HepG2 (cell line): ENCODE measurements around the gene RBM11. TPM values are rescaled to one million over a fixed set of nuclear protein-coding genes. Genes with fewer than 3 reads are reported as not detected.

ENCODE experiments used
- ATAC-seq: fragments of 200-7000 bp; cut with Tn5 transposase; 3 replicates; pipeline ENCODE4 v1.9.1; 2020; ENCODE audit warnings: mild to moderate bottlenecking, moderate library complexity
- BruUV-seq: library from RNA; stranded (reverse); fragments of 400-500 nt; replicated peaks from 2 replicates; lab custom pipeline; 2021; lab: Mats Ljungman, UMichigan
- CTCF ChIA-PET: fragments of 300-600 bp; formaldehyde crosslinking; extraction: SDS; loops from one replicate; lab custom pipeline; 2021; ENCODE audit warnings: low total read pairs, inconsistent platforms, low intra/inter-chr PET ratio; lab: Yijun Ruan, JAX
- POLR2A ChIA-PET: fragments of 350-600 bp; sonication (Branson Sonifier 250); formaldehyde crosslinking; loops from one replicate; lab custom pipeline; 2020; ENCODE audit warnings: antibody characterized with exemption, inconsistent platforms; lab: Yijun Ruan, JAX
- DNase-seq: peaks from one replicate; pipeline ENCODE4 v3.0.0-alpha.2; 2015; ENCODE audit warnings: low spot score
- FAIRE-seq: peaks from 3 replicates; lab custom pipeline; 2011; peaks lifted over from hg19 to GRCh38; lab: Jason Lieb, UNC
- H2AFZ ChIP-seq: one replicate; pipeline ENCODE4 v1.6.1; 2011; ENCODE audit warnings: low read length, inconsistent platforms
- H3K27ac ChIP-seq: fragments of 300-600 bp; 3 replicates; pipeline ENCODE4 v1.8.0; 2011; ENCODE audit warnings: mixed run types, mild to moderate bottlenecking, mixed read lengths, low read length, inconsistent platforms; ENCODE audit not compliant: insufficient read depth; ENCODE audit errors: extremely low read length
- H3K27me3 ChIP-seq, 2 experiments: fragments of 200-600 bp in 1 of 2; 2 replicates in 1 of 2; 3 replicates in 1 of 2; pipeline versions ENCODE4 v1.6.0 to v1.8.0; 2011; ENCODE audit warnings: low read length in 2 of 2, mild to moderate bottlenecking in 2 of 2, moderate library complexity in 2 of 2, inconsistent platforms in 1 of 2; ENCODE audit not compliant: insufficient read depth in 2 of 2, control insufficient read depth in 1 of 2
- H3K36me3 ChIP-seq, 2 experiments: fragments of 200-600 bp in 1 of 2; replicated peaks in 1 of 2; 2 replicates in 1 of 2; 3 replicates in 1 of 2; pipeline versions ENCODE4 v1.5.1 to v1.8.0; 2011; ENCODE audit warnings: low read length in 2 of 2, inconsistent platforms in 1 of 2; ENCODE audit not compliant: insufficient read depth in 2 of 2, control insufficient read depth in 1 of 2
- H3K4me1 ChIP-seq: 2 replicates; pipeline ENCODE4 v1.5.1; 2012; ENCODE audit warnings: low read length, inconsistent platforms; ENCODE audit not compliant: insufficient read depth
- H3K4me2 ChIP-seq: 2 replicates; pipeline ENCODE4 v1.6.0; 2011; ENCODE audit warnings: low read depth, low read length, inconsistent platforms
- H3K4me3 ChIP-seq, 3 experiments: fragments of 200-600 bp in 1 of 3; sonication (generic), shearing (Covaris generic) in 1 of 3; replicated peaks in 1 of 3; 2 replicates each; pipeline ENCODE4 v1.5.1; 2011 to 2016; ENCODE audit warnings: low read length in 3 of 3, inconsistent platforms in 2 of 3, low read depth in 2 of 3, mild to moderate bottlenecking in 2 of 3, control low read depth in 1 of 3, mixed read lengths in 1 of 3; ENCODE audit not compliant: insufficient read depth in 1 of 3
- H3K79me2 ChIP-seq: one replicate; pipeline ENCODE4 v1.6.1; 2011; ENCODE audit warnings: low read length, inconsistent platforms; ENCODE audit not compliant: insufficient read depth
- H3K9ac ChIP-seq: 2 replicates; pipeline ENCODE4 v1.6.0; 2011; ENCODE audit warnings: mild to moderate bottlenecking, low read depth, low read length, inconsistent platforms; ENCODE audit not compliant: insufficient read depth
- H3K9me3 ChIP-seq: 2 replicates; pipeline ENCODE4 v1.5.1; 2012; ENCODE audit warnings: mild to moderate bottlenecking, low read length
- H4K20me1 ChIP-seq: 2 replicates; pipeline ENCODE4 v1.6.0; 2011; ENCODE audit warnings: inconsistent platforms, mild to moderate bottlenecking, low read length, moderate library complexity; ENCODE audit not compliant: insufficient read depth
- CREB1 ChIP-seq, 2 experiments: fragments of 450-650 bp in 1 of 2; IDR thresholded peaks; 2 replicates each; pipeline ENCODE4 v1.6.1; 2016 to 2017; ENCODE audit warnings: control low read depth in 1 of 2, mild to moderate bottlenecking in 1 of 2, missing compliant biosample characterization in 1 of 2, missing genetic modification characterization in 1 of 2
- HOMEZ ChIP-seq: IDR thresholded peaks from 2 replicates; pipeline ENCODE4 v1.6.1; 2016; ENCODE audit warnings: low read depth
- POLR2G ChIP-seq: fragments of 200-400 bp; formaldehyde crosslinking; IDR thresholded peaks from 2 replicates; pipeline ENCODE4 v1.6.1; 2018; ENCODE audit warnings: mild to moderate bottlenecking, low read depth, low read length, moderate library complexity
- RERE ChIP-seq: IDR thresholded peaks from 2 replicates; pipeline ENCODE4 v1.6.1; 2016; ENCODE audit warnings: low read depth, missing genetic modification reagents, missing compliant biosample characterization
- RFXANK ChIP-seq: IDR thresholded peaks from 2 replicates; pipeline ENCODE4 v1.6.1; 2016
- SIX4 ChIP-seq: sonication (generic); formaldehyde crosslinking; IDR thresholded peaks from 2 replicates; pipeline ENCODE4 v1.4.0; 2020; ENCODE audit warnings: missing genetic modification reagents
- TOPORS ChIP-seq: sonication (generic); formaldehyde crosslinking; IDR thresholded peaks from 2 replicates; pipeline ENCODE4 v1.8.0; 2023; ENCODE audit warnings: mild to moderate bottlenecking, missing genetic modification reagents
- TP53 ChIP-seq: sonication (generic); formaldehyde crosslinking; conservative IDR thresholded peaks from 2 replicates; pipeline ENCODE4 v1.4.0; 2020; ENCODE audit warnings: missing genetic modification reagents
- WGBS: methylation state at CpG from one replicate; pipeline ENCODE4 v1.1.6; 2017; ENCODE audit warnings: low lambda C conversion rate; 5-methylcytosine and 5-hydroxymethylcytosine counted together
- in situ Hi-C: cut with HindIII; loops from 2 replicates; pipeline ENCODE4 v1.10.0; 2017; ENCODE audit warnings: low pct_unique_long_range_greater_than_20kb; ENCODE audit not compliant: extremely low pct_ligation_motif_present
- intact Hi-C: fragments of 100-400 bp; cut with micrococcal nuclease; formaldehyde crosslinking; loops from one replicate; pipeline ENCODE4 v1.10.0; 2022; ENCODE audit not compliant: unreplicated experiment
- polyA plus RNA-seq, 8 experiments: library from polyadenylated mRNA; depleted of rRNA in 3 of 8; stranded (reverse) in 7 of 8; unstranded in 1 of 8; fragments of >200 nt; fragmentation: Illumina TruSeq in 4 of 8; extraction: Trizol in 4 of 8; gene quantifications; 2 replicates each; pipeline versions ENCODE4 v1.2.1 to v1.2.3, GENCODE V29; 2011 to 2016; ENCODE audit warnings: low read depth in 4 of 8, missing spikeins in 1 of 8, mixed read lengths in 1 of 8; ENCODE audit not compliant: insufficient read depth in 1 of 8
- total RNA-seq, 5 experiments: library from RNA; depleted of rRNA; stranded (reverse); fragments of >200 nt; fragmentation: Illumina TruSeq; extraction: Trizol; gene quantifications; 2 replicates each; pipeline ENCODE4 v1.2.3, GENCODE V29; 2016; ENCODE audit warnings: low read depth in 1 of 5

RBM11 gene
- total and polyA plus RNA-seq, 2 of the 13 experiments (the other 11 are each of a cell fraction or from before 2014, with no cell fraction given): 0.24 to 0.26 TPM

- FAIRE-seq (no peak), ATAC-seq (no peak), DNase-seq (no peak)
- H3K9ac ChIP-seq: no peak within 1 kb of the TSS
- no peaks in the 10 kb centered on the region for H3K79me2 ChIP-seq
- H3K27me3 ChIP-seq: no peaks in the 10 kb centered on the region
- intact Hi-C loops: no loop called here
- no peak within 1 kb of the TSS for H3K27ac ChIP-seq
- no peak within 1 kb of the TSS for H2AFZ ChIP-seq
- 8% methylated on average over 1 of the region's 1 CpG for WGBS
- ChIA-PET POLR2A (no interaction called here), CTCF (no interaction called here)
- no peak within 1 kb of the TSS for H3K4me2 ChIP-seq
- in situ Hi-C loops: no loop called here
- no peaks in the 10 kb centered on the region for H3K9me3 ChIP-seq
- TF ChIP-seq RFXANK (CRISPR knock-in tag): no peak
- no peak for TF ChIP-seq CREB1 (IDR thresholded peaks at IDR 0.05)
- TF ChIP-seq CREB1 (CRISPR knock-in tag; IDR thresholded peaks at IDR 0.05): no peak
- TF ChIP-seq SIX4 (CRISPR knock-in tag): no peak
- TF ChIP-seq TP53 (CRISPR knock-in tag): no peak
- no peak for TF ChIP-seq RERE (CRISPR knock-in tag)
- no peak for TF ChIP-seq TOPORS
- TF ChIP-seq HOMEZ (CRISPR knock-in tag): no peak
- no peak for TF ChIP-seq POLR2G
- H3K36me3 ChIP-seq: no peaks in the 10 kb centered on the region
- no TSS peak for BruUV-seq
- no peaks in the 10 kb centered on the region for H4K20me1 ChIP-seq
- no peaks in the 10 kb centered on the region for H3K4me1 ChIP-seq
- no peak within 1 kb of the TSS for H3K4me3 ChIP-seq
These were observed 5.2 kb upstream of the RBM11 start, which contains the start of gene LIPI for GRCh38 chr21:14210738-14211137. TSS of gene LIPI (minus strand) at chr21:14210955. CDS start at chr21:14210845, 110 bp downstream.
